H1 (cell line): Measurements from ENCODE around the gene PSMD13. TPM values are rescaled to one million over a fixed set of nuclear protein-coding genes. Genes with fewer than 3 reads are reported as not detected.

Source experiments
- CTCF ChIA-PET: fragments of 300-600 bp; sonication (Branson Sonifier 250); formaldehyde crosslinking; loops from one replicate; lab custom pipeline; 2021; ENCODE audit not compliant: partially characterized antibody; lab: Charles Lee
- POLR2A ChIA-PET: fragments of 300-600 bp; sonication (Branson Sonifier 250); formaldehyde crosslinking; loops from one replicate; lab custom pipeline; 2021; ENCODE audit warnings: inconsistent platforms; ENCODE audit not compliant: partially characterized antibody; lab: Charles Lee
- DNase-seq, 2 experiments: peaks; one replicate each; pipeline versions ENCODE4 v3.0.0 to v3.0.0-alpha.2; 2010 to 2022; ENCODE audit warnings: low spot score in 2 of 2, low read depth in 1 of 2, mixed read lengths in 1 of 2
- FAIRE-seq: peaks from 2 replicates; lab custom pipeline; 2011; peaks lifted over from hg19 to GRCh38; lab: Jason Lieb, UNC
- H2AFZ ChIP-seq: 2 replicates; pipeline ENCODE4 v1.8.1; 2012; ENCODE audit warnings: low read length, inconsistent platforms
- H2AK5ac ChIP-seq: 2 replicates; pipeline ENCODE4 v1.6.1; 2013; ENCODE audit warnings: low read depth, low read length
- H2BK120ac ChIP-seq: replicated peaks from 2 replicates; pipeline ENCODE3; 2013; ENCODE audit warnings: low read depth, low read length, inconsistent platforms
- H2BK12ac ChIP-seq: 2 replicates; pipeline ENCODE4 v1.6.1; 2013; ENCODE audit warnings: low read depth, low read length
- H2BK15ac ChIP-seq: 2 replicates; pipeline ENCODE4 v1.6.1; 2013; ENCODE audit warnings: low read length
- H2BK20ac ChIP-seq: 2 replicates; pipeline ENCODE4 v1.6.1; 2013; ENCODE audit warnings: low read length
- H2BK5ac ChIP-seq: 2 replicates; pipeline ENCODE4 v1.6.1; 2013; ENCODE audit warnings: low read depth, low read length
- H3K14ac ChIP-seq: 2 replicates; pipeline ENCODE4 v1.6.1; 2013; ENCODE audit warnings: inconsistent platforms; ENCODE audit not compliant: insufficient read length
- H3K18ac ChIP-seq: 2 replicates; pipeline ENCODE4 v1.6.1; 2013; ENCODE audit warnings: low read length; ENCODE audit errors: extremely low read depth
- H3K23ac ChIP-seq: 2 replicates; pipeline ENCODE4 v1.6.1; 2013; ENCODE audit warnings: inconsistent platforms; ENCODE audit not compliant: insufficient read length
- H3K23me2 ChIP-seq: 2 replicates; pipeline ENCODE4 v1.6.1; 2013; ENCODE audit warnings: low read depth, low read length
- H3K27ac ChIP-seq: 2 replicates; pipeline ENCODE4 v1.6.1; 2011; ENCODE audit warnings: low read depth, low read length, inconsistent platforms
- H3K27me3 ChIP-seq, 4 experiments: replicated peaks in 1 of 4; 1 replicate in 1 of 4; 2 replicates in 3 of 4; pipeline versions ENCODE4 v1.6.1 to v1.8.1; 2011 to 2013; ENCODE audit warnings: low read length in 3 of 4, mild to moderate bottlenecking in 3 of 4, inconsistent platforms in 2 of 4, mixed read lengths in 2 of 4, moderate library complexity in 1 of 4; ENCODE audit not compliant: control insufficient read depth in 3 of 4, insufficient read depth in 3 of 4; ENCODE audit errors: extremely low read depth in 1 of 4
- H3K36me3 ChIP-seq, 4 experiments: 2 replicates each; pipeline versions ENCODE4 v1.6.1 to v1.8.1; 2011 to 2013; ENCODE audit warnings: mild to moderate bottlenecking in 4 of 4, low read length in 3 of 4, moderate library complexity in 2 of 4, control low read depth in 1 of 4, inconsistent platforms in 1 of 4; ENCODE audit not compliant: insufficient read depth in 4 of 4, control insufficient read depth in 2 of 4
- H3K4ac ChIP-seq: replicated peaks from 2 replicates; pipeline ENCODE3; 2013; ENCODE audit warnings: low read length, low read depth, mixed read lengths, inconsistent platforms; ENCODE audit not compliant: insufficient read length
- H3K4me1 ChIP-seq, 4 experiments: replicated peaks in 1 of 4; 1 replicate in 1 of 4; 2 replicates in 3 of 4; pipeline versions ENCODE4 v1.6.1 to v1.8.1; 2011 to 2013; ENCODE audit warnings: low read length in 3 of 4, inconsistent platforms in 2 of 4, mixed read lengths in 1 of 4; ENCODE audit not compliant: insufficient read depth in 4 of 4, control insufficient read depth in 3 of 4
- H3K4me2 ChIP-seq, 2 experiments: 2 replicates each; pipeline versions ENCODE4 v1.6.1 to v1.8.1; 2011 to 2013; ENCODE audit warnings: low read depth in 2 of 2, low read length in 2 of 2, control low read depth in 1 of 2, inconsistent platforms in 1 of 2, mild to moderate bottlenecking in 1 of 2; ENCODE audit not compliant: insufficient read depth in 1 of 2
- H3K4me3 ChIP-seq, 4 experiments: fragments of 200-600, 300-600 bp in 1 of 4; sonication (generic), shearing (Covaris generic), sonication (Bioruptor Twin) in 1 of 4; 2 replicates each; pipeline versions ENCODE4 v1.5.1 to v1.8.1; 2011 to 2016; ENCODE audit warnings: low read length in 4 of 4, low read depth in 3 of 4, control low read depth in 2 of 4, inconsistent platforms in 2 of 4, mild to moderate bottlenecking in 2 of 4, mixed read lengths in 1 of 4, moderate library complexity in 1 of 4; ENCODE audit not compliant: insufficient read depth in 2 of 4; ENCODE audit errors: extremely low read depth in 1 of 4
- H3K56ac ChIP-seq: replicated peaks from 2 replicates; pipeline ENCODE3; 2013; ENCODE audit warnings: low read depth, mild to moderate bottlenecking, mixed read lengths, low read length, inconsistent platforms; ENCODE audit not compliant: insufficient read length
- H3K79me1 ChIP-seq: 2 replicates; pipeline ENCODE4 v1.6.1; 2013; ENCODE audit warnings: low read depth, low read length, control low read depth
- H3K79me2 ChIP-seq, 2 experiments: 2 replicates each; pipeline versions ENCODE4 v1.6.1 to v1.8.1; 2012 to 2013; ENCODE audit warnings: low read length in 2 of 2, mild to moderate bottlenecking in 2 of 2, inconsistent platforms in 1 of 2; ENCODE audit not compliant: insufficient read depth in 2 of 2, control insufficient read depth in 1 of 2
- H3K9ac ChIP-seq, 4 experiments: replicated peaks in 1 of 4; 1 replicate in 1 of 4; 2 replicates in 3 of 4; pipeline versions ENCODE4 v1.6.1 to v1.8.1; 2011 to 2013; ENCODE audit warnings: low read depth in 3 of 4, low read length in 3 of 4, control low read depth in 2 of 4, mild to moderate bottlenecking in 2 of 4, moderate library complexity in 2 of 4, inconsistent platforms in 1 of 4; ENCODE audit errors: extremely low read depth in 1 of 4
- H3K9me3 ChIP-seq, 2 experiments: 2 replicates each; pipeline versions ENCODE4 v1.6.1 to v1.8.1; 2012 to 2013; ENCODE audit warnings: mild to moderate bottlenecking in 2 of 2, moderate library complexity in 2 of 2, control low read depth in 1 of 2, inconsistent platforms in 1 of 2, low read depth in 1 of 2, low read length in 1 of 2, mixed read lengths in 1 of 2; ENCODE audit not compliant: insufficient read depth in 2 of 2
- H4K20me1 ChIP-seq, 2 experiments: replicated peaks in 1 of 2; 2 replicates each; pipeline versions ENCODE3 to v1.8.1; 2011 to 2013; ENCODE audit warnings: inconsistent platforms in 2 of 2, low read length in 2 of 2, mild to moderate bottlenecking in 1 of 2; ENCODE audit not compliant: insufficient read depth in 2 of 2, control insufficient read depth in 1 of 2
- H4K5ac ChIP-seq: 2 replicates; pipeline ENCODE4 v1.6.1; 2013; ENCODE audit warnings: low read length, low read depth, mixed read lengths, inconsistent platforms; ENCODE audit not compliant: insufficient read length
- H4K8ac ChIP-seq: 2 replicates; pipeline ENCODE4 v1.8.0; 2013; ENCODE audit warnings: mild to moderate bottlenecking, moderate library complexity, low read length, inconsistent platforms; ENCODE audit not compliant: insufficient read depth; ENCODE audit errors: extremely low read depth
- H4K91ac ChIP-seq: replicated peaks from 2 replicates; pipeline ENCODE3; 2013; ENCODE audit warnings: low read length, mixed read lengths, inconsistent platforms; ENCODE audit not compliant: insufficient read length
- CBX5 ChIP-seq: fragments of 300-800, 300-1000 bp; sonication (generic); IDR thresholded peaks from 2 replicates; pipeline ENCODE4 v1.7.1; 2016; ENCODE audit warnings: antibody characterized with exemption, low read length, low read depth
- CEBPB ChIP-seq: IDR thresholded peaks from 2 replicates; pipeline ENCODE4 v1.6.1; 2012; ENCODE audit warnings: low read depth, low read length
- USF2 ChIP-seq: IDR thresholded peaks from 2 replicates; pipeline ENCODE4 v1.6.1; 2011; ENCODE audit warnings: low read length, improper control_type of control experiment
- WGBS, 2 experiments: shearing (Covaris generic) in 1 of 2; methylation state at CpG; one replicate each; pipeline versions ENCODE4 v1.1.6 to v1.1.7; 2013 to 2015; ENCODE audit warnings: low lambda C conversion rate in 2 of 2, mixed read lengths in 2 of 2, inconsistent platforms in 1 of 2, low coverage in 1 of 2, missing lambda C conversion rate in 1 of 2; ENCODE audit not compliant: insufficient replicate concordance in 2 of 2, insufficient coverage in 1 of 2, insufficient read length in 1 of 2; ENCODE audit errors: extremely low coverage in 1 of 2, missing lambda C conversion rate in 1 of 2; 5-methylcytosine and 5-hydroxymethylcytosine counted together
- polyA plus RNA-seq, 7 experiments: library from polyadenylated mRNA; depleted of rRNA in 3 of 7; stranded (reverse) in 5 of 7; unstranded in 2 of 7; fragments of >200 nt in 5 of 7; fragments of 200-250 nt in 2 of 7; gene quantifications; 1 replicate in 5 of 7; 2 replicates in 1 of 7; 4 replicates in 1 of 7; pipeline versions ENCODE4 v1.2.1 to v1.2.3, GENCODE V29; 2011 to 2013; ENCODE audit warnings: missing spikeins in 2 of 7, mixed read lengths in 2 of 7
- total RNA-seq: library from RNA; stranded (reverse); fragmentation: NEBNext Ultra II Directional; extraction: Animal tissue kit (Norgen Biotek cat#: 25700); gene quantifications from 2 replicates; pipeline ENCODE4 v1.2.1, GENCODE V29; 2021

The PSMD13 gene
- total and polyA plus RNA-seq, 2 of the 8 experiments (the other 6 are each of a cell fraction or from before 2014, with no cell fraction given), result 121 to 141 TPM

- H3K56ac ChIP-seq, result no peak overlapping the region
- peak; percentile 66 for FAIRE-seq
- H4K91ac ChIP-seq, result peak overlapping the region; percentile 8
- no peaks in the 10 kb centered on the region for H3K79me2 ChIP-seq
- no peak overlapping the region for H3K4ac ChIP-seq
- H3K9ac ChIP-seq, result no peak overlapping the region
- peak overlapping the region; percentile 20; the same call in 1 of the 2 replicates for H3K18ac ChIP-seq
- H2BK120ac ChIP-seq, result no peak overlapping the region
- H3K23ac ChIP-seq, result no peak overlapping the region
- H4K8ac ChIP-seq, result no peak overlapping the region
- peak overlapping the region; percentile 50; the same call in 1 of the 2 replicates for H2BK5ac ChIP-seq
- H4K5ac ChIP-seq, result no peak overlapping the region
- CTCF ChIA-PET, result interaction anchor here (1.0 to 2.3 kb wide), 3 partner anchors 9 to 37 kb away, joined by 3 to 8 read pairs (median 3); partner anchors contain the start of gene NLRP6
- H2AFZ ChIP-seq, result no peak overlapping the region
- H2BK20ac ChIP-seq, result peak overlapping the region; percentile 37; the same call in 1 of the 2 replicates
- no peak overlapping the region for H2BK15ac ChIP-seq
- no peak for DNase-seq
- 68% methylated on average over 21 of the region's 21 CpGs; no CpG with 5 or more reads in 1 of the 2 experiments for WGBS, 2 experiments
- H3K14ac ChIP-seq, result no peak overlapping the region
- peaks cover 4 to 20% (median 13%) of the 10 kb centered on the region in 4 experiments for H3K4me1 ChIP-seq
- H3K4me2 ChIP-seq, result peak overlapping the region; percentile 18 to 22; a peak in 3 of 4 replicates
- no peaks in the 10 kb centered on the region for H3K23me2 ChIP-seq
- TF ChIP-seq CEBPB (peak; percentile 85), CBX5 (no peak), USF2 (peak; percentile 25; the same call in 1 of the 2 replicates)
- TF ChIP-seq, all 59 proteins: peak for 2
- H4K20me1 ChIP-seq, result no peaks in the 10 kb centered on the region
- no peaks in the 10 kb centered on the region for H3K79me1 ChIP-seq
- peak overlapping the region in 1 of 4 experiments; percentile 1; a peak in 1 of 8 replicates for H3K4me3 ChIP-seq
- peaks cover 5 to 9% of the 10 kb centered on the region in 2 experiments; a peak in 3 of 4 replicates for H3K9me3 ChIP-seq
- H3K36me3 ChIP-seq, result no peaks in the 10 kb centered on the region
- no peak overlapping the region; the same call in 1 of the 2 replicates for H2AK5ac ChIP-seq
- no peaks in the 10 kb centered on the region for H3K27me3 ChIP-seq
- POLR2A ChIA-PET, result interaction anchor here (1.2 to 2.1 kb wide), 6 partner anchors 11 to 48 kb away, joined by 3 to 11 read pairs (median 5); partner anchors contain the start of gene IFITM2
- peak overlapping the region; percentile 69; the same call in 1 of the 2 replicates for H2BK12ac ChIP-seq
- H3K27ac ChIP-seq, result no peak overlapping the region; the same call in 1 of the 2 replicates
Observed at GRCh38 chr11:269146-269890, 32.5 kb downstream of the PSMD13 start.
